ENCODE data around the gene KRTAP12-2.
"Not testable (repeated sequence)": the region's sequence is repeated elsewhere in the genome, so short reads cannot be mapped to it uniquely, and the experiment has no call there.

Gene KRTAP12-2

DNA sequence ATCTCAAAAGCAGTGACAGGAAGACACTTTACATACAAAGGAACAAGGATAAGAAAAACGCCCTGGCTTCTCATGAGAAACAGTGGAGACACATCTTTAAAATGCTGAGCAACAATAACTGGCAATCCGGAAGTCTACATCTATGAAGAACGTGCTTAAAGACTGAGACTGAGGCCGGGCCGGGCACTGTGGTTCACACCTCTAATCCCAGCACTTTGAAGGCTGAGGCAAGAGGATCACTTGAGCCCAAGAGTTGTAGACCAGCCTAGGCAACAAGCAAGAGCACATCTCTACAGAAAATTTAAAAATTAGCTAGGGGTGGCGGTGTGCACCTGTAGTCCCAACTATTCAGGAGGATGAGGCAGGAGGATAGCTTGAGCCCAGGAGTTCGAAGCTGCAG is 17.4 kb upstream of the KRTAP12-2 start:
- no peak for DNase-seq (ENCODE audit: low read depth, low spot score)

- no peak for DNase-seq (ENCODE audit: low read depth, low spot score)
These were observed 15.9 kb upstream of the KRTAP12-2 start for GRCh38 chr21:44682580-44683151.

DNA sequence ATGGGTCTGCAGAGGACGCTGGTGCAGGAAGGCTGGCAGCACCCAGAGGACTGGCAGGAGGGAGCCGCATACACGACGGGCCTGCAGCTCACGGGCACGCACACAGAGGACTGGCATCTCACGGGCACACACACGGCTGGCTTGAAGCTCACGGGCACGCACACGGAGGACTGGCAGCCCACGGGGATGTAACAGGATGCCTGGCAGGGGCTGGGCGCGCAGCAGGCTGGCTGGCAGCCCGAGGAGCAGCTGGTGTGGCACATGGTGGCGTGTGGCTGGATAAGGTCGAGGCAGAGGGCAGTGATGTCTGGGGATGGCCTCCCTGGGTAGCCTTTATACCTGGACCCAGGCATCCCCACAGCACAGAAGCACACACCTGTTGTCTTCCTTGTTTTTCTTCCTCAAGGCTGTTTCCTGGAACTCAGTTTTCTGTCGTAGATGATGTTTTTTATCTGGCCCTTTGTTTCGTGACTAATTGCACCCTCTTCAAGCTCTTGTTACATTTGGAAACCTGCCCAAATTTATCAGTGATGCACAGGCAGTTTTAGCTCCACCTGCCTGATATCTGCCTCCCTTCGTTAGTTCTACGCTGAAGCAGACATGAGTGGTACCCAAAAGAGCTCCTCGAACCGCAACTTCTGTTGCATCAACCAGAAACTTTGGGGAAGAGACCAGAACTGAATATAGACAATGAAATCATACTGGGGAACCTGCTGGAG is 15.3 kb upstream of the KRTAP12-2 start, which contains the start of gene KRTAP12-1:
Gene KRTAP12-1 (minus strand): TSS at position 303 of the 719 bp plus-strand sequence. CDS start 40 bp downstream, at position 263.
- no peak for DNase-seq (ENCODE audit: low read depth, low spot score)

DNA sequence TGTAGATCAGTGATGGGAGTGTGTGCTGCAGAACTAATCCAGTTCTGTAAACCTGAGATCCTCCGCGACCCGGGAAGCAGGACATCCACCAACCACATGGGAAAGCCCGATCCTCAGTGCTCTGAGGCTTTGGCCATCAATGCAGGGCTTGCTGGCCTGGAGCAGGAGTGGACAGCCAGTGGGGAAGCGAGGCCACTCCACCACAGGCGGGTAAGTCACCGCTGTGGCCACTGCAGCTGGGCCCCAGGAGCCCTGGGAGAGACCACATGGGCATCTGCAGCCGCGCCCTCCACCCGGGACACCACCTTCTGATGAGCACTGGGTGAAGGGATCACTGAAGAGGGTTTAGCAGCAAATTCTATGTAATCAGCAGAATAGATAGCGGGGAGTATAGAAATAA is 14.4 kb upstream of the KRTAP12-2 start:
- no peak for DNase-seq (ENCODE audit: low read depth, low spot score)

DNA sequence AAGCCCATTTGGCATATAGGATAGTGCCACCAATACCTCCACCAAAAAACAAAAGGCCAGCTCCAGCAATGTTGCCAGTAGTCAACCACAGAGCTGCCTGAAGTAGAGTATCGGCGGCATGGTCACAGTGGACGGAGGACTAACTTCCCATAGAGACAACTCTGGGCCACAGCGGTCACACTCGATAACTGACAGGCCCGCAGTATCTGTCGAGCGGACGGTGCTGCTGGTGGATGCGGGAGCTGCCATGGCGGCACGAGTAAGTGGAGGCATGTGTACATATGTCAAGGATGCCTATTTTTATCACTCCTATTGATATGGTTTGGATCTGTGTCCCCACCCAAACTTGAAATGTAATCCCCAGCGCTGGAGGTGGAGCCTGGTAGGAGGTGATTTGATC is 11.2 kb upstream of the KRTAP12-2 start:
- DNase-seq (ENCODE audit: low read depth, low spot score): no peak

DNA sequence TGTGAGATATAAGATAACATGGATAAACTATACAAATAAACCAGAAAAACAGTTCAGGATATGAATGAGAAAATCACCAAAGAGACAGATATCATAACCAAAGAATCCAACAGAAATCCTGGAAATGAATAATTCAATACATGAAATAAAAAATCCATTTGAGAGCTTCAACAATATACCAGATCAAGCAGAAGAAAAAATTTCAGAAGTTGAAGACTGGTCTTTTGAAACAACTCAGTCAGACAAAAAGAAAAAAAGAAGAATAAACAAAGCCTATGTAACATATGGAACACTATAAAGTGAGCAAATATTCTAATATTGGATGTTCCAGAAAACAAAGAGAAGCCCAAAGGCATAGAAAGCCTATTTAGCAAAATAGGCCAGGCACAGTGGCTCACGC is 5.2 kb upstream of the KRTAP12-2 start:
- DNase-seq (ENCODE audit: low read depth, low spot score): no peak

DNA sequence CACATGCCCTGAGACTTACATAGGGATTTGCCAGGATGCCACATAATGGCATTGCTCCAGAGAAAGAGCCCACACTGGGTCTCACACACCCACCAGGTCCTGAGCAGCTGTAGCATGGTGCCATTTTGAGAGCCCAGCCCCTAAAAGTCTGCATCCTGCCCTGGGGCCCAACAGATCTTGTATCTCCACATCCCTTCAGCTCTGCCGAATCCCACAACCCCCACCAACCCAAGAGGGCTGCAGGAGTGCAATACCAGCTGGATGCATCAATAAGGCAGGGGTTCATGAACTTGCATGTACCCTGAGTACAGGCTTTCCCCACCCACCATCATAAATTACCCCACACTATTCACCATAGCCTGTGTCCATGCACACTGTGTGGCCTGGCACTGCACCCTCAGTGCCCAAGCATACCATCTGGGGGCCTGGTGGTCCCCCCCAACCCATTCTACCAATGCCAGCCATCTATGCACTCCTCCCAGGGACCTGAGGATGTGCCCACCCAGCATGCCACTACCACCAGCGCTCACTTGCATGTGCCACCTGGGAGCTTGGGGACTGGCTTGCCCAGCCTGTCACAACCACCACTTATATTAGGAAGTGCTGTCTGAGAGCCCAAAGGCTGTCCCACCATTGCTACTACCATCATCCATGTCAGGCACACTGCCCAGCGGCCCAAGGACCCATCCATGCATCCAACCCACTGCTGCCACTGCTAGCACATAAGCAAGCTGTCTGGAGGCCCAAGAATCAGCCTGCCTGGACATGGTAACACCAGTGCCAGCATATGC is 4.1 kb upstream of the KRTAP12-2 start:
- no peak for DNase-seq (ENCODE audit: low read depth, low spot score)

GRCh38 chr21:44667612-44668011 is 885 bp upstream of the KRTAP12-2 start:
- no peak for DNase-seq (ENCODE audit: low read depth, low spot score)

DNA sequence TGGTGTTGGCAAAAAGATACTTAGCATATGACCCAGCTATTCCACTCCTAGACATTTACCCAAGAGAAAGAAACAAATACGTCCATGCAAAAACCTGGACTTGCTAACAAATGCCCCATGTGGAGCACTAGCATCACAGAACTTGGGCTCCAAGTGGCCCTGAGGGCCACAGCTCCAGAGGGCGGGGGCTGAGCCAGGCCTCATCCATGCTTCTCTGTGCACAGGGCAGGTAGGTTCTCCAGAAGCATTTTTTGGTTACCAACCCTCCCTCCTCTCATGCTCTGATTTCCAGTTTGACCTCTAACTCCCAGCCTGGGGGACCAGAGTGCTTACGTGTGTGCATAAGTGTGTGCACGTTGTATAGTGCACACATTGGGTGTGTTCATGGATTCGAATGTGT is 2.0 kb downstream of the KRTAP12-2 start:
- no peak for DNase-seq (ENCODE audit: low read depth, low spot score)

DNA sequence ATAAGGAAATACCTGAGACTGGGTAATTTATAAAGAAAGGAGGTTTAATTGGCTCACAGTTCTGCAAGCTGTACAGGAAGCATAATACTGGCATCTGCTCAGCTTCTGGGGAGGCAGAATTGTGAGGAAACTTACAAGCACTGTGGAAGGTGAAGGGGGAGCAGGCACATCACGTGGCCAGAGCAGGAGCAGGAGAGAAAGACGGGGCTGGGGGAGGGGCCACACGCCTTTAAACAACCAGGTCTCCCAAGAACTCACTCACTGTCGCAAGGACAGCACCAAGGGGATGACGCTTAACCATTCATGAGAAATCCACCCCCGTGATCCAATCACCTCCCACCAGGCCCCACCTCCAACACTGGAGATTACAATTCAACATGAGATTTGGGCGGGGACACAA is 5.2 kb downstream of the KRTAP12-2 start:
- not testable (repeated sequence) for DNase-seq (ENCODE audit: low read depth, low spot score)

DNA sequence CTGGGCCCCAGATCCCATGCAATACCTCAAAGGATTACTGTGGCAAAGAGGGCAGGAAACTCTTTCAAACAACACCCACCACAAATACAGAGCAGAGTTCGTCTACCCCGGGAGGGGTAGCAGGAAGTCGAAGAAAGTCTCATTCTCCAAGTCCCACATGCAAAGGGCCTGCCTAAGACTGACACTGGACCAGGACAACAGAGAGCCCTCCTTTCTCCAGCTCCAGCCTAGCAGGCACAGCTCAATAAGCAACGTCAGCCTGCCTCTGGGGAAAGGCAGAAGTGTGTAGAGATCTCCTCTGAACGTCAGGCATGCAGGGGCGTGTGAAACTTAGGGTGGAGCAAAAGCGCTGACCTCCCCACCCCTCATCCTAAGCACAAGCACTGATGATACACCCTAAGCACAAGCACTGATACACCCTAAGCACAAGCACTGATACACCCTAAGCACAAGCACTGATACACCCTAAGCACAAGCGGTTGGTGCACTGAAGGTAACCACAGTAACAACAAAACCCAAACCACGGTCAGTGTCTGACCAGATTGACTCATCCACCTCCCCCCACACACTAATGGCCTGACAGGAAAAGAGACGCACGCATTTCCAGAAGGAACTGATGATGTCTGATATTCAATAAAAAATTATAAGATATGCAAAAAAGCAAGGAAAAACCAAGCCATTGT is 7.7 kb downstream of the KRTAP12-2 start:
- no peak for DNase-seq (ENCODE audit: low read depth, low spot score)

DNA sequence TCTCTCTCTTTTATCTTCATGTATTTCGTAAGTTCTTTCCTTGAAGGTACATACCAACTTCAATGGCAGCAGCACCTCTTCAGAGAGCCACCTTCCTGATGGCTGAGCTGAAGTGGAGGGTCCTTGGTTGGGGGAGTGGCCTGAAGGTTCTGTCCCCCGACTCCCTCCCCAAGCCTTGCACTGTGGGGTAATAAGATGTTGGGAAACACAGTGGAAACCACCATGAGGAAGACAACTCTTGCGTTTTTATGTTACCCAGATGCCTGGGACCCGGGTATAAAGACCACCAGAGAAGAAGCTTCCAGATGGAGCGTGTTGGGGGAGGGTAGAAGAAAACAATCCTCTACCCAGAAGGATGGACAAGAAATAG is 8.2 kb downstream of the KRTAP12-2 start:
- DNase-seq (ENCODE audit: low read depth, low spot score): no peak

DNA sequence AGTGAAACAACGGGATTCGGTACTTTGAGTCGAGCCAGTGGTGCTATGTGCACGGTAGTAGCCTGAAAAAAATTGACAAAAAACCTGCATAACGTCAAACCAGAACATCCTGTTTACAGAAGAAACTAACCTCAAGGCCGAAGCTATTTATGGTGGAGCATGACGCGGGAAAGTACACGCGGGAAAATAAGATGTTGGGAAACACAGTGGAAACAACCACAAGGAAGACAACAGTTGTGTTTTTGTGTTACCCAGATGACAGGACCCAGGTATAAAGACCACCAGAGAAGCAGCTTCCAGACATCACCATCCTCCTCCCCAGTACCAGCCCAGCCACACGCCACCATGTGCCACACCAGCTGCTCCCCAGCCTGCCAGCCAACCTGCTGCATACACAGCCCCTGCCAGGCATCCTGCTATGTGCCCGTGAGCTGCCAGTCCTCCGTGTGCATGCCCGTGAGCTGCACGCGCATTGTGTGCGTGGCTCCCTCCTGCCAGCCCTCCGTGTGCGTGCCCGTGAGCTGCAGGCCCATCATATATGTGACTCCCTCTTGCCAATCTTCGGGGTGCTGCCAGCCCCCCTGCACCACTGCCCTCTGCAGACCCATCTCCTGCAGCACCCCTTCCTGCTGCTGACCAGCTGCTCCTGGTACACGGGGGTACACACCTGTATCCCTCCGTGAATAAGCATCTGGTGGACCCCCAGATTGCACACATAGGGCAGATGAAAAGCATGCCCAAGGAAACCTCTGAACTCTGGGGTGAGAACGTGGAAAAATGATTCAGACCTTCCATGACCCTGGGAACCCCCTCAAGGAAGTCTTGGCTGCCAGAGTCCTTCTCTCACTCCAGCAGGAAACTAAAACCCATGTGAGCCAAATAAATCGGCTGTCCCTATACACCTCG is 8.8 kb downstream of the KRTAP12-2 start, which contains the start of gene KRTAP12-3:
Gene KRTAP12-3 (plus strand): TSS at position 298 of the 906 bp plus-strand sequence. CDS start 48 bp downstream, at position 346.
- no peak for DNase-seq (ENCODE audit: low read depth, low spot score)

GRCh38 chr21:44656868-44657267 is 9.9 kb downstream of the KRTAP12-2 start:
- no peak for DNase-seq (ENCODE audit: low read depth, low spot score)

DNA sequence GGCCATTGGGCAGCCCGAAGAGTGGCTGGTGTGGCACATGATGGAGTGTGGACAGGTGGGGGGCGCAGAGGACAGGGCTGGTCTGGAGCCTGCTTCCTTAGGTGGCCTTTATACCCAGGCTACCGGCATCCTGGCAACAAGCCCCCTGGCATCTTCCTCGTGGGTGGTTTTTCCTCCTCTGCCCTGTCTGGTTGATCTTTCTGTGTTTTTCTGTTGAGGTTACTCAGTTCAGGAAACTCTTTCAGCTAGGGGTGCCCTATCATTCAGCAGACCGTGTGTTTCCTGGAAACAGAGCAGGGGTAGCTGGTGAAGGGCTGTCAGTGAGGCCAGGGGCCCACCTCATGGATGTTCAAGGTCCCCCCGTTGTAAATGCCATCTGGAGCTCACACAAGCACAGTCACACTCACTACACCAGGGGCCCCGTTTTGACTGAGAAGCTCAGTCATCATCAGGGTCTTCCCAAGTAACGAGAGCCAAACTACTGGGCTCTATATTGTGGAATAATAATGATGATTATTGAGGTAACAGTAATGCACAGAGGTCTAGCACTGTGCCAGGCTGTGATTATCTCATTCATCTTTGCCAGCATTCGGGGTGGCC is 12.1 kb downstream of the KRTAP12-2 start, which contains the start of gene KRTAP12-4:
Gene KRTAP12-4 (minus strand): TSS at position 84 of the 600 bp plus-strand sequence. CDS start 45 bp downstream, at position 39.
- no peak for DNase-seq (ENCODE audit: low read depth, low spot score)

- DNase-seq (ENCODE audit: low read depth, low spot score): no peak
These were observed 12.8 kb downstream of the KRTAP12-2 start for GRCh38 chr21:44653656-44654575.

- no peak for DNase-seq (ENCODE audit: low read depth, low spot score)
These were observed 13.6 kb downstream of the KRTAP12-2 start for GRCh38 chr21:44653123-44653522.

DNA sequence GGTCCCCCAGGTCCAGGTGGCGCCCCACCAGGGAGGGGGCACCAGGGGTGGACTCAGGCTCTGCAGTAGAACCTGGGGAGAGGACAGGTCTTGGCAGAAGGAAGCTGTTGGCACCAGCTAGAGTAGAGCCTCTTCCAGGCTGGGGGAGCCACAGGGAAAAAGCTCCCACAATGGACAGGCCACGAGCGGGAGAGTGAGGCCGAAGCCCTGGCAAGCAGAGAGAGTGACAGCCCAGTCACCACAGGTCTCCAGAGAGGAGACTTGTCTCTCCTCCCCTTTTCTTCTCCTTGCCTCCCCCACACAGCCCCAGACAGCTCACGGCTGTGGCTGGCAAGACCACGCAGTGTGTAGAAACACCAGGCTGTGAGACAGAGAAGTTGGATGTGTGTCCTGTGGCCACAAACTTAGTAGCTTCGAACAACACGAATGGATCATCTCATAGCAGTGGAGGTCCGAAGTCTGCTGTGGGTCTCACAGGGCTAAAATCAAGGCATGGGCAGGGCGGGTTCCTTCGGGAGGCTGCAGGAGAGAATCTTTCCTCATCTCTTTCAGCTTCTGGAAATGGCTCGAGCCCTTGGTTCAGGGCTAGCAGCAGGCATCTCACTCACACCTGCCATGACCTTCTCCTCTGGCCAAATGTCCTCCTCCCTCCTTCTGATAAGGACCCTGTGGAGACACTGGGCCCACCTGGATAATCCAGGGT is 15.6 kb downstream of the KRTAP12-2 start:
- no peak for DNase-seq (ENCODE audit: low read depth, low spot score)

Measured in activated CD4-positive, CD25-positive, alpha-beta regulatory T cell treated with anti-CD3 and anti-CD28 coated beads, Interleukin-2, amount 50 U/mL, for 16 hours (primary cell).